ENCODE measurements around the gene RAD9A. TPM values are rescaled to one million over a fixed set of nuclear protein-coding genes. Genes with fewer than 3 reads are reported as not detected.

Gene RAD9A
- total and polyA plus RNA-seq, 2 of the 4 experiments (the other 2 are of a cell fraction) = 2.0 to 10.3 TPM

DNA sequence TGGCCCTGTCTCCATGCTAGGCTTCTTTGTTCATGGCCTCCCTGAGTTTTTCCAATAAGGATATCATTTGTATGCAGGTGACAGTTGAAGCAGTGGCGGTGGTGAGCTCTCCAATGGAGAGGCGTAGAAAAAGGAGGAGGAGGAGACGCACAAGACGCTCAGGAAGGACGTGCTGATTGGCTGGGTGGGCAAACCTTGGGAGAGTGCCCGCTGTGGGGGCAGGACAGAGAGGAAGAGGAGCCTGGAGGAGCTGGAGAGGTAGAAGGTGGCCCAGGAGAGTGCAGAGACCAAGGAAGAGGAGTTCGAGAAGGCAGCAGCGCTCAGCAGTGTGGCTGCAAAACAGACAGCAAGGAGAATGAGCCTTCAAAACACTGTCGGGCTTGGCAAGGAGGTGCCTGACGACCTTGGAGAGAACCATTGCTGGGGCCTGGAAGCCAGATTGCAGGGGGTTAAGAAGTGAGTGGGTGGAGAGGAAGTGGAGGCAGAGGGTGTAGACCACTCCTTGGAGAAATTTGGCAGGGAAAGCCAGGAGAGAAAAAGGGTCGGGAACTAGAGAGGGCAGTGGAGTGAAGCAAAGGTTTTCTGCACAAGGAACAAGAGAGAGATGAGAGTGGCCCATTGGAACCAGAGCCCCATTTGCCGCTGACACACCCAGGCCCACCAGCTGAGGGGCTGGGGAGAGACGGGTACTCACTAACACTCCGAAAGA, 25.9 kb upstream of the RAD9A start (continued):
- TF ChIP-seq RFX5 (IDR thresholded peaks at IDR 0.05; ENCODE audit: low read depth, low read length) (no peak), MAZ (IDR thresholded peaks at IDR 0.05; ENCODE audit: borderline replicate concordance, low read depth, low read length) (no peak), CHD1 (IDR thresholded peaks at IDR 0.05; ENCODE audit: low read depth, low read length) (no peak), MAFK (IDR thresholded peaks at IDR 0.05; ENCODE audit: low read depth, low read length) (no peak)
- TF ChIP-seq, protein P1, sequence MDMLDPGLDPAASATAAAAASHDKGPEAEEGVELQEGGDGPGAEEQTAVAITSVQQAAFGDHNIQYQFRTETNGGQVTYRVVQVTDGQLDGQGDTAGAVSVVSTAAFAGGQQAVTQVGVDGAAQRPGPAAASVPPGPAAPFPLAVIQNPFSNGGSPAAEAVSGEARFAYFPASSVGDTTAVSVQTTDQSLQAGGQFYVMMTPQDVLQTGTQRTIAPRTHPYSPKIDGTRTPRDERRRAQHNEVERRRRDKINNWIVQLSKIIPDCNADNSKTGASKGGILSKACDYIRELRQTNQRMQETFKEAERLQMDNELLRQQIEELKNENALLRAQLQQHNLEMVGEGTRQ (IDR thresholded peaks at IDR 0.05; ENCODE audit: low read depth, low read length) = no peak
